HEK293 (cell line): ENCODE measurements around the gene B4GALNT3.

Source experiments
- CTCF ChIA-PET: fragments of 350-600 bp; formaldehyde crosslinking; extraction: SDS; loops from one replicate; lab custom pipeline; 2021; ENCODE audit warnings: antibody characterized with exemption; lab: Yijun Ruan, JAX
- POLR2A ChIA-PET: fragments of 300-600 bp; formaldehyde crosslinking; extraction: SDS; loops from one replicate; lab custom pipeline; 2020; ENCODE audit warnings: antibody characterized with exemption, inconsistent platforms; lab: Yijun Ruan, JAX
- H3K27ac ChIP-seq: fragments of 200-500 bp; sonication (Bioruptor generic); 2 replicates; pipeline ENCODE4 v1.5.1; 2014; ENCODE audit warnings: low read depth, low read length, control low read depth, inconsistent platforms; ENCODE audit errors: extremely low read depth
- H3K36me3 ChIP-seq, 2 experiments: fragments of 200-500 bp in 1 of 2; sonication (Bioruptor generic) in 1 of 2; 1 replicate in 1 of 2; 2 replicates in 1 of 2; pipeline ENCODE4 v1.5.1; 2014 to 2017; ENCODE audit warnings: inconsistent platforms in 2 of 2, low read length in 2 of 2; ENCODE audit not compliant: control insufficient read depth in 2 of 2, insufficient read depth in 1 of 2
- H3K4me1 ChIP-seq: fragments of 200-500 bp; sonication (Bioruptor generic); 2 replicates; pipeline ENCODE4 v1.5.1; 2014; ENCODE audit warnings: mild to moderate bottlenecking, low read length, inconsistent platforms; ENCODE audit not compliant: control insufficient read depth, insufficient read depth
- H3K4me3 ChIP-seq: 2 replicates; pipeline ENCODE4 v1.5.1; 2011; ENCODE audit warnings: low read depth, mild to moderate bottlenecking, control low read depth, low read length, moderate library complexity
- H3K9me3 ChIP-seq: fragments of 200-500 bp; sonication (Bioruptor generic); 2 replicates; pipeline ENCODE4 v1.5.1; 2014; ENCODE audit warnings: low read depth, low read length, inconsistent platforms; ENCODE audit not compliant: control insufficient read depth, insufficient read depth
- GLI2 ChIP-seq: fragments of 450-650 bp; formaldehyde crosslinking; IDR thresholded peaks from 2 replicates; pipeline ENCODE4; 2017; ENCODE audit warnings: missing biosample characterization, missing genetic modification characterization, low read depth, borderline replicate concordance
- GLIS1 ChIP-seq: fragments of 450-650 bp; formaldehyde crosslinking; IDR thresholded peaks from 2 replicates; pipeline ENCODE4 v1.5.1; 2016; ENCODE audit warnings: missing biosample characterization, missing genetic modification characterization
- OSR2 ChIP-seq: fragments of 450-650 bp; formaldehyde crosslinking; IDR thresholded peaks from 2 replicates; pipeline ENCODE4 v1.5.1; 2016; ENCODE audit warnings: missing biosample characterization, missing genetic modification characterization
- PRDM1 ChIP-seq: fragments of 450-650 bp; formaldehyde crosslinking; IDR thresholded peaks from 2 replicates; pipeline ENCODE4; 2016; ENCODE audit warnings: missing biosample characterization, missing genetic modification characterization
- ZFHX2 ChIP-seq: fragments of 450-650 bp; formaldehyde crosslinking; conservative IDR thresholded peaks from 2 replicates; pipeline ENCODE4 v1.5.1; 2016; ENCODE audit warnings: missing biosample characterization, missing genetic modification characterization
- ZNF16 ChIP-seq: fragments of 450-650 bp; formaldehyde crosslinking; IDR thresholded peaks from 2 replicates; pipeline ENCODE4 v1.5.1; 2016; ENCODE audit warnings: low read depth, missing biosample characterization, missing genetic modification characterization
- ZNF341 ChIP-seq: fragments of 450-650 bp; formaldehyde crosslinking; IDR thresholded peaks from 2 replicates; pipeline ENCODE4; 2016; ENCODE audit warnings: low read depth, missing biosample characterization, missing genetic modification characterization
- ZNF600 ChIP-seq: fragments of 450-650 bp; formaldehyde crosslinking; IDR thresholded peaks from 2 replicates; pipeline ENCODE4 v1.5.1; 2016; ENCODE audit warnings: missing biosample characterization, missing genetic modification characterization
- ZNF629 ChIP-seq: fragments of 450-650 bp; formaldehyde crosslinking; IDR thresholded peaks from 2 replicates; pipeline ENCODE4 v1.5.1; 2017; ENCODE audit warnings: missing biosample characterization, missing genetic modification characterization
- TF ChIP-seq, protein P1 (sequence below): fragments of 450-650 bp; formaldehyde crosslinking; conservative IDR thresholded peaks from 2 replicates; pipeline ENCODE4 v1.5.1; 2016; ENCODE audit warnings: low read depth, missing biosample characterization, missing genetic modification characterization
- TF ChIP-seq, protein P2 (sequence below): fragments of 450-650 bp; formaldehyde crosslinking; IDR thresholded peaks from 2 replicates; pipeline ENCODE4 v1.5.1; 2017; ENCODE audit warnings: missing biosample characterization, missing genetic modification characterization
- TF ChIP-seq, protein P3 (sequence below): sonication (generic); formaldehyde crosslinking; IDR thresholded peaks from 2 replicates; pipeline ENCODE4 v1.8.1; 2022; ENCODE audit warnings: mild to moderate bottlenecking, moderate library complexity, missing genetic modification reagents
- TF ChIP-seq, protein P4 (sequence below): fragments of 450-650 bp; formaldehyde crosslinking; conservative IDR thresholded peaks from 2 replicates; pipeline ENCODE4 v1.5.1; 2016; ENCODE audit warnings: low read depth, missing biosample characterization, missing genetic modification characterization
- TF ChIP-seq, protein P5 (sequence below): fragments of 450-650 bp; formaldehyde crosslinking; IDR thresholded peaks from 2 replicates; pipeline ENCODE4 v1.5.1; 2016; ENCODE audit warnings: missing biosample characterization, missing genetic modification characterization, borderline replicate concordance

B4GALNT3 gene

DNA sequence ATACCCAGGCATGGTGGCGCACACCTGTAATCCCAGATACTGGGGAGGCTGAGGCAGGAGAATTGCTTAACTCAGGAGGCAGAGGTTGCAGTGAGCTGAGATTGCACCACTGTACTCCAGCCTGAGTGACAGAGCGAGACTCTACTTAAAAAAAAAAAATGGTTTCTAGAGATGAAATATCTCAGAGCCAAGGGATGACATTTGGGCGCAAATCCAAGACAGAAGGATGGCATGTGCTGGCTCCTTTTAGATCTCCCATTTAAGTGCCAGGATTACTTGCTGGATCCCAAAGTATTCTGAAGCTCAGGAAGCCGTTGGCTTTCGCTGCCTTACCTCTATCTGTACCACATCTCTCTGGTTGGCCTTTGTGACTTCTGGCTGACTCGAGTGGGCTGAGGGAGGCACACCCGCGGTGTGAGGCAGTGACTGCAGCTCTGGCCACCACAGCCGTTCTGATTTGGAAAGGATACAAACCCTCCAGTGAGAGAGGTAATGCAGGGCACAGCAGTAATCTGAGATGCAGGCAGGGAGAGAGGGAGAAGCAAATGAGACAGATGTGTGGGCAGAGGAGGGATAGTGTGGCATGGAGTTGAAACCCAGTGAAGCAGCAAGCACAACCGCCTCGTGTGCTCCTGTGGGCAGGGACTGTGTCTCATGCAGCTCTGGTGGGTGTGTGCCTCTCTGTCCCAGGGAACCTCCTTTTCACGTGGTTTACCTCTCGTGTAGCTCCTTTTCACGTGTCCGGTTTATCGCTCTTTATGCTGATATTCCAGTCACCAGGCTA, 4.9 kb downstream of the B4GALNT3 start (continued):
- TF ChIP-seq, protein P1, sequence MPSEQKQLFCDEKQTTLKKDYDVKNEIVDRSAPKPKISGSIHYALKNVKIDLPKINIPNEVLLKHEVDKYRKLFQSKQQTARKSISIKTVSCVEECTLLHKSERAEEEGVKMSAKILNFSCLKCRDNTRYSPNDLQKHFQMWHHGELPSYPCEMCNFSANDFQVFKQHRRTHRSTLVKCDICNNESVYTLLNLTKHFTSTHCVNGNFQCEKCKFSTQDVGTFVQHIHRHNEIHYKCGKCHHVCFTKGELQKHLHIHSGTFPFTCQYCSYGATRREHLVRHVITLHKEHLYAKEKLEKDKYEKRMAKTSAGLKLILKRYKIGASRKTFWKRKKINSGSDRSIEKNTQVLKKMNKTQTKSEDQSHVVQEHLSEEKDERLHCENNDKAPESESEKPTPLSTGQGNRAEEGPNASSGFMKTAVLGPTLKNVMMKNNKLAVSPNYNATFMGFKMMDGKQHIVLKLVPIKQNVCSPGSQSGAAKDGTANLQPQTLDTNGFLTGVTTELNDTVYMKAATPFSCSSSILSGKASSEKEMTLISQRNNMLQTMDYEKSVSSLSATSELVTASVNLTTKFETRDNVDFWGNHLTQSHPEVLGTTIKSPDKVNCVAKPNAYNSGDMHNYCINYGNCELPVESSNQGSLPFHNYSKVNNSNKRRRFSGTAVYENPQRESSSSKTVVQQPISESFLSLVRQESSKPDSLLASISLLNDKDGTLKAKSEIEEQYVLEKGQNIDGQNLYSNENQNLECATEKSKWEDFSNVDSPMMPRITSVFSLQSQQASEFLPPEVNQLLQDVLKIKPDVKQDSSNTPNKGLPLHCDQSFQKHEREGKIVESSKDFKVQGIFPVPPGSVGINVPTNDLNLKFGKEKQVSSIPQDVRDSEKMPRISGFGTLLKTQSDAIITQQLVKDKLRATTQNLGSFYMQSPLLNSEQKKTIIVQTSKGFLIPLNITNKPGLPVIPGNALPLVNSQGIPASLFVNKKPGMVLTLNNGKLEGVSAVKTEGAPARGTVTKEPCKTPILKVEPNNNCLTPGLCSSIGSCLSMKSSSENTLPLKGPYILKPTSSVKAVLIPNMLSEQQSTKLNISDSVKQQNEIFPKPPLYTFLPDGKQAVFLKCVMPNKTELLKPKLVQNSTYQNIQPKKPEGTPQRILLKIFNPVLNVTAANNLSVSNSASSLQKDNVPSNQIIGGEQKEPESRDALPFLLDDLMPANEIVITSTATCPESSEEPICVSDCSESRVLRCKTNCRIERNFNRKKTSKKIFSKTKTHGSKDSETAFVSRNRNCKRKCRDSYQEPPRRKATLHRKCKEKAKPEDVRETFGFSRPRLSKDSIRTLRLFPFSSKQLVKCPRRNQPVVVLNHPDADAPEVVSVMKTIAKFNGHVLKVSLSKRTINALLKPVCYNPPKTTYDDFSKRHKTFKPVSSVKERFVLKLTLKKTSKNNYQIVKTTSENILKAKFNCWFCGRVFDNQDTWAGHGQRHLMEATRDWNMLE, result no peak
- TF ChIP-seq, protein P2, sequence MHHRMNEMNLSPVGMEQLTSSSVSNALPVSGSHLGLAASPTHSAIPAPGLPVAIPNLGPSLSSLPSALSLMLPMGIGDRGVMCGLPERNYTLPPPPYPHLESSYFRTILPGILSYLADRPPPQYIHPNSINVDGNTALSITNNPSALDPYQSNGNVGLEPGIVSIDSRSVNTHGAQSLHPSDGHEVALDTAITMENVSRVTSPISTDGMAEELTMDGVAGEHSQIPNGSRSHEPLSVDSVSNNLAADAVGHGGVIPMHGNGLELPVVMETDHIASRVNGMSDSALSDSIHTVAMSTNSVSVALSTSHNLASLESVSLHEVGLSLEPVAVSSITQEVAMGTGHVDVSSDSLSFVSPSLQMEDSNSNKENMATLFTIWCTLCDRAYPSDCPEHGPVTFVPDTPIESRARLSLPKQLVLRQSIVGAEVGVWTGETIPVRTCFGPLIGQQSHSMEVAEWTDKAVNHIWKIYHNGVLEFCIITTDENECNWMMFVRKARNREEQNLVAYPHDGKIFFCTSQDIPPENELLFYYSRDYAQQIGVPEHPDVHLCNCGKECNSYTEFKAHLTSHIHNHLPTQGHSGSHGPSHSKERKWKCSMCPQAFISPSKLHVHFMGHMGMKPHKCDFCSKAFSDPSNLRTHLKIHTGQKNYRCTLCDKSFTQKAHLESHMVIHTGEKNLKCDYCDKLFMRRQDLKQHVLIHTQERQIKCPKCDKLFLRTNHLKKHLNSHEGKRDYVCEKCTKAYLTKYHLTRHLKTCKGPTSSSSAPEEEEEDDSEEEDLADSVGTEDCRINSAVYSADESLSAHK (tag by site-specific recombination), result peak; percentile 50; the same call in 1 of the 2 replicates
- TF ChIP-seq ZFHX2, result peak; percentile 97
- TF ChIP-seq PRDM1 (tag by site-specific recombination), result peak; percentile 56; the same call in 1 of the 2 replicates
- peak; percentile 62 for TF ChIP-seq GLIS1 (tag by site-specific recombination)

DNA sequence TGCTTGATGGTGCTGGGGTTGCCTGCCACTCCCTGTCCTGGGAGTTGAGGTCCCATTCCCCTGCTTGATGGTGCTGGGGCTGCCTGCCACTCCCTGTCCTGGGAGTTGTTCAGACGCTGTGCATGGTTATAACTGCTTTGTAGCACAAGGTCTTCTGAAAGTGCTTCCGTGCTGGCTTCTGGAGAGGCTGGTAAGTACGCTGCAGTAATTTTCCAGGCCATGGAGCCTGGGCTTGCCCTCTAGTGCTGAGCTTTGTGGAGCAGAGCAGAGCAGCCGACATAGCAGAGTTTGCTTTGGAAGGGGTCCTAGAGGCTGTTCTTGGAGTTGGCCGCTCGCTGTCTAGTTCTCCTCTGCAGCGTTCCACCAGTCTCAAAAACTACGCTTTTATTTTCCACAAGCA, 6.3 kb downstream of the B4GALNT3 start:
- H3K27ac ChIP-seq, result no peak overlapping the region
- ChIA-PET POLR2A (no interaction called here), CTCF (interaction anchor here (1.2 to 2.1 kb wide), 3 partner anchors 12 to 24 kb away, joined by 7 to 11 read pairs (median 7); no protein-coding TSS in a partner anchor)
- TF ChIP-seq ZNF600 (tag by site-specific recombination) (peak; percentile 61), OSR2 (tag by site-specific recombination) (peak; percentile 77), ZNF341 (tag by site-specific recombination) (peak; percentile 41; the same call in 1 of the 2 replicates), ZNF16 (tag by site-specific recombination) (no peak)
- H3K36me3 ChIP-seq, result no peaks in the 10 kb centered on the region; a peak in 1 of 3 replicates
- H3K4me1 ChIP-seq, result peaks cover 9% of the 10 kb centered on the region
- H3K9me3 ChIP-seq, result no peaks in the 10 kb centered on the region
- no peak overlapping the region for H3K4me3 ChIP-seq

DNA sequence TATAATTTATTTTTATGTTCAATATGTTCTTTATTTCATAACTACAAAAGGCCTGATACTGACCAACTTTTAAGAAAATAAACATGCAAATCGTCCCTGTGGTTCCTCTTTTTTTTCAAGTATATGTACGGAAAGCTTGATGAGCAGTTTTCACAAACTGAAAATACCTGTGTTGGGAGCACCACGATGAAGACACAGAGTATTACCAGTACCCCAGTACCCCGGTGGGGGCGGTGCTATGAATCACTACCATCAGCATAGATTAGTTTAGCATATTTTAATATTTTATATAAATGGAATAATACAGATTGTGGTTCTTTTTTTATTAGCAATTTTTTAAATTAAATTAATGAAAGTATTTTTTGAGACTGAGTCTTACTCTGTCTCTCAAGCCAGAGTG, 7.0 kb downstream of the B4GALNT3 start:
- H3K9me3 ChIP-seq, result no peaks in the 10 kb centered on the region
- POLR2A ChIA-PET, result no interaction called here
- H3K27ac ChIP-seq, result no peak overlapping the region
- CTCF ChIA-PET, result interaction anchor here (0.8 to 2.1 kb wide), 4 partner anchors 13 to 78 kb away, joined by 3 to 11 read pairs (median 7); no protein-coding TSS in a partner anchor
- H3K4me1 ChIP-seq, result peaks cover 9% of the 10 kb centered on the region
- H3K36me3 ChIP-seq, result no peaks in the 10 kb centered on the region; a peak in 1 of 3 replicates
- no peak overlapping the region for H3K4me3 ChIP-seq
- TF ChIP-seq ZNF629 (tag by site-specific recombination) (no peak), GLI2 (no peak)
- TF ChIP-seq, protein P3, sequence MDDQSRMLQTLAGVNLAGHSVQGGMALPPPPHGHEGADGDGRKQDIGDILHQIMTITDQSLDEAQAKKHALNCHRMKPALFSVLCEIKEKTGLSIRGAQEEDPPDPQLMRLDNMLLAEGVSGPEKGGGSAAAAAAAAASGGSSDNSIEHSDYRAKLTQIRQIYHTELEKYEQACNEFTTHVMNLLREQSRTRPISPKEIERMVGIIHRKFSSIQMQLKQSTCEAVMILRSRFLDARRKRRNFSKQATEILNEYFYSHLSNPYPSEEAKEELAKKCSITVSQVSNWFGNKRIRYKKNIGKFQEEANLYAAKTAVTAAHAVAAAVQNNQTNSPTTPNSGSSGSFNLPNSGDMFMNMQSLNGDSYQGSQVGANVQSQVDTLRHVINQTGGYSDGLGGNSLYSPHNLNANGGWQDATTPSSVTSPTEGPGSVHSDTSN (CRISPR knock-in tag), result no peak
- TF ChIP-seq, protein P4, sequence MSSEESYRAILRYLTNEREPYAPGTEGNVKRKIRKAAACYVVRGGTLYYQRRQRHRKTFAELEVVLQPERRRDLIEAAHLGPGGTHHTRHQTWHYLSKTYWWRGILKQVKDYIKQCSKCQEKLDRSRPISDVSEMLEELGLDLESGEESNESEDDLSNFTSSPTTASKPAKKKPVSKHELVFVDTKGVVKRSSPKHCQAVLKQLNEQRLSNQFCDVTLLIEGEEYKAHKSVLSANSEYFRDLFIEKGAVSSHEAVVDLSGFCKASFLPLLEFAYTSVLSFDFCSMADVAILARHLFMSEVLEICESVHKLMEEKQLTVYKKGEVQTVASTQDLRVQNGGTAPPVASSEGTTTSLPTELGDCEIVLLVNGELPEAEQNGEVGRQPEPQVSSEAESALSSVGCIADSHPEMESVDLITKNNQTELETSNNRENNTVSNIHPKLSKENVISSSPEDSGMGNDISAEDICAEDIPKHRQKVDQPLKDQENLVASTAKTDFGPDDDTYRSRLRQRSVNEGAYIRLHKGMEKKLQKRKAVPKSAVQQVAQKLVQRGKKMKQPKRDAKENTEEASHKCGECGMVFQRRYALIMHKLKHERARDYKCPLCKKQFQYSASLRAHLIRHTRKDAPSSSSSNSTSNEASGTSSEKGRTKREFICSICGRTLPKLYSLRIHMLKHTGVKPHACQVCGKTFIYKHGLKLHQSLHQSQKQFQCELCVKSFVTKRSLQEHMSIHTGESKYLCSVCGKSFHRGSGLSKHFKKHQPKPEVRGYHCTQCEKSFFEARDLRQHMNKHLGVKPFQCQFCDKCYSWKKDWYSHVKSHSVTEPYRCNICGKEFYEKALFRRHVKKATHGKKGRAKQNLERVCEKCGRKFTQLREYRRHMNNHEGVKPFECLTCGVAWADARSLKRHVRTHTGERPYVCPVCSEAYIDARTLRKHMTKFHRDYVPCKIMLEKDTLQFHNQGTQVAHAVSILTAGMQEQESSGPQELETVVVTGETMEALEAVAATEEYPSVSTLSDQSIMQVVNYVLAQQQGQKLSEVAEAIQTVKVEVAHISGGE (tag by site-specific recombination), result no peak
- TF ChIP-seq, protein P2 (tag by site-specific recombination), result no peak
- TF ChIP-seq, protein P5, sequence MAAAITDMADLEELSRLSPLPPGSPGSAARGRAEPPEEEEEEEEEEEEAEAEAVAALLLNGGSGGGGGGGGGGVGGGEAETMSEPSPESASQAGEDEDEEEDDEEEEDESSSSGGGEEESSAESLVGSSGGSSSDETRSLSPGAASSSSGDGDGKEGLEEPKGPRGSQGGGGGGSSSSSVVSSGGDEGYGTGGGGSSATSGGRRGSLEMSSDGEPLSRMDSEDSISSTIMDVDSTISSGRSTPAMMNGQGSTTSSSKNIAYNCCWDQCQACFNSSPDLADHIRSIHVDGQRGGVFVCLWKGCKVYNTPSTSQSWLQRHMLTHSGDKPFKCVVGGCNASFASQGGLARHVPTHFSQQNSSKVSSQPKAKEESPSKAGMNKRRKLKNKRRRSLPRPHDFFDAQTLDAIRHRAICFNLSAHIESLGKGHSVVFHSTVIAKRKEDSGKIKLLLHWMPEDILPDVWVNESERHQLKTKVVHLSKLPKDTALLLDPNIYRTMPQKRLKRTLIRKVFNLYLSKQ (tag by site-specific recombination), result no peak
